Cerebellar cortex (tissue), 1 donor: ENCODE data around the gene MCOLN3.
"Not testable (repeated sequence)": the region's sequence is repeated elsewhere in the genome, so short reads cannot be mapped to it uniquely, and the experiment has no call there.

Source experiments
- DNase-seq: peaks from one replicate; pipeline ENCODE4 v3.0.0-alpha.2; 2015; ENCODE audit warnings: low spot score

Gene MCOLN3

DNA sequence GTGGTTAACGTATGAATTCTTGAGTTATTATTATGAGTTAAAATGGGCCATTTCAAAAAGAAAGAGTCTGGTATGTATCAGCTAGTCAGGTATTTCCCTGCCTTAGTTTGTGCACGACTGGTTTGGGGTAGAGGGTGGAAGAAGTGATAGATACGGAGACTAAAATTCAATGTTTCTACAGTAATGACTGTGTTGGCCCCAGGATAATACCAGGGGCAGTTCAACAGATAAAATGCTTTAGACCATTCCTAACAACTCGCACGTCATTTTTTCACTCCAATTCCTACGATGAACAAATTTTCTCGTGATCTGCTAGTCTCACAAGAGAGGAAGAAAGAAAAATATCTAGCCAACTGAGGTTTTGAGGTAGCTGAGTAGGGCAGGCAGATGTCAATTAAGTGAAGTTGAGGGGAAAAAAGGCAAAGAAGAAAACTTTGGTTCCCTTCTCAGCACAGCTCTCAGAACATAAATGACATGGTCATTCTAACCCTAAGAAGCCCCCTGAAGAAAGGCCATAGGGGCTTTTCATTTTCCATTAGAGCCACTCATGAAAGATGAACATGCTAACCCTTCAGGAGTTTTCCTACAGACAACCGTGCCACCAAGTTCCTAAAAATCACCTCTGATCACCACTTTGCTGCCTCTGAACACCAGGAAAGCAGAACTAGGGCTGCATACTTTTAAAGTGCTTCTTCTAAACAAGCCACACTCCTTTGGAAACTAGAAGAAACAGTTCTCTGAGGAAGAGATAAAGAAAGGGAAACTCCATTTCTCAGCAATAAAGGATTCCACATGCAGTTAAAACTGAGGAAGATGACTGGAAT is 57.0 kb downstream of the MCOLN3 start:
- DNase-seq, result no peak

DNA sequence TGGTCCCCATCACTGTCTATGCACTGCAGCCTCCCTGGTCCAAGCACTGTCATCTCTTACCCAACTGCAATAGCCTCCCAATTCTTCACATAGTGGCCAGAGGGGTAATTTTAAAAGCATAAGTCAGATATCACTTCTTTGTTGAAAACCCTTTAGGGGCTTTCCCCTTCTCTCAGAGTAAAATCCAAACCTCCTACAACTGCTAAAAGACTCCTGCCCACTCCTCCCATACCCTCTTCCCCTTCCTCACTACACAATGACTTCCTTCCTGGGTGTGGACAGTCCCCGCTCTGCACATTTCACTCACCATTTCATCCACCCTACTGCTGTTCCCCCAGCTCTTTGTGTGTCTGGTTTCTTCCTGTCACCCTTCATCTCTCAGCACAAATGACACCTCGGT is 59.7 kb downstream of the MCOLN3 start:
- DNase-seq, result no peak

DNA sequence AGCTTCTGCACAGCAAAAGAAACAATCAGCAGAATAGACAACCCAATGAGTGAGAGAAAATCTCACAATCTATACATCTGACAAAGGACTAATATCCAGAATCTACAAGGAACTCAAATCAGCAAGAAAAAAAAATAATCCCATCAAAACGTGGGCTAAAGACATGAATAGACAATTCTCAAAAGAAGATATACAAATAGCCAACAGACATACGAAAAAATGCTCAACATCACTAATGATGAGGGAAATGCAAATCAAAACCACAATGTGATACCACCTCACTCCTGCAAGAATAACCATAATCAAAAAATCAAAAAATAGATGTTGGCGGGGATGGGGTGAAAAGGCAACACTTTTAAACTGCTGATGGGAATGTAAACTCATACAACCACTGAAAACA is 61.7 kb downstream of the MCOLN3 start:
- not testable (repeated sequence) for DNase-seq

DNA sequence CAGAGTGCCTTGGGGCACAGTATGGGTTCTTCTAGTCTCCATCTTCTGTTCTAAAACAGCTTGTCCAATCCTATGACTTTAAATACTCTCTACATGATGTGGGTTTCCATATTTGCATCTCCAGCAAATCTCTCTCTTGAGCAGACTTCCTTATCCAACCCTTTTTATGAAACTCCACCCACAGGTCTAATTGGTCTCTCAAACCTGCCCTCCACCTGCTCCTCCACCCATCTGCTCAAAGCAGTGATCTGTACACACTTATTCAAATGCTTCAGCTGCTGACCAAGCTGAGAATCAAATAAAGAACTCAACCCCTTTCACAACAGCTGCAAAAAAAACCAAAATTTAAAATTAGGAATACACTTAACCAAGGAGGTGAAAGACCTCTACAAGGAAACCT is 62.9 kb downstream of the MCOLN3 start:
- DNase-seq, result no peak

DNA sequence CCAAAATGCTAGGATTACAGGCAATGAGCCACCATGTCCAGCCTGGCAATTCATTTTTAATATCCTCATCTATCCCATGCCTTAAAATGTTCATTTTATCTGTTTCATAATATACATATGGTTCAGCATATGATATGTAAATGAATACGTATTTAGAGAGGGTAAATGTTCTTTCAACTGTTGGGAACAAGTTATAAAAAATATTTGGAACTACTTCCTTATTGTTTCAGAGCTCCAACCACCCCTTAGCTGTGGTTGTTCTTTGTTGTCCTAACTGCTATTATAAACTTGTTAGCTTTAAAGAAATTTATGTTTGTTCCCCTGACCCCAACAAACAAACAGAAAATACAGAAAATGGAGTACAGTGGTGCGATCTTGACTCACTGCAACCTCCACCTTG is 65.9 kb downstream of the MCOLN3 start:
- no peak for DNase-seq

DNA sequence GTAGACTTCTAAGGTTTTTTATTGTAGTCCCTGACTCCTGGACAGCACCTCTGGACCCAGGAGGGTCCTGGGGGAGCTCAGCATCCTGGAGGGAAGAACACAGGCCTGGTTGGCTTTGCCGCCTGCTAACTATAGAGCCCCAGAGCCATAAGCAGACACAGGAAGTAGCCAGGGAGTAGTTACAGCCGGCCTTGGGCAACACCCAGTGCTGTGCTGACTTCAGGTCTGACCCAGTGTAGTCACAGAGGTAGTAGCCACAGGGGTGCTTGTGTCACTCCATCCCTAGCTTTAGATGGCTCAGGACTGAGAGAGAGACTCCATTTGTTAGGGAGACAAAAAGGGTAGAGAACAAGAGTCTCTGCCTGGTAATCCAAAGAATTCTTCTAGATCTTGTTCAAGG is 73.3 kb downstream of the MCOLN3 start:
- no peak for DNase-seq

DNA sequence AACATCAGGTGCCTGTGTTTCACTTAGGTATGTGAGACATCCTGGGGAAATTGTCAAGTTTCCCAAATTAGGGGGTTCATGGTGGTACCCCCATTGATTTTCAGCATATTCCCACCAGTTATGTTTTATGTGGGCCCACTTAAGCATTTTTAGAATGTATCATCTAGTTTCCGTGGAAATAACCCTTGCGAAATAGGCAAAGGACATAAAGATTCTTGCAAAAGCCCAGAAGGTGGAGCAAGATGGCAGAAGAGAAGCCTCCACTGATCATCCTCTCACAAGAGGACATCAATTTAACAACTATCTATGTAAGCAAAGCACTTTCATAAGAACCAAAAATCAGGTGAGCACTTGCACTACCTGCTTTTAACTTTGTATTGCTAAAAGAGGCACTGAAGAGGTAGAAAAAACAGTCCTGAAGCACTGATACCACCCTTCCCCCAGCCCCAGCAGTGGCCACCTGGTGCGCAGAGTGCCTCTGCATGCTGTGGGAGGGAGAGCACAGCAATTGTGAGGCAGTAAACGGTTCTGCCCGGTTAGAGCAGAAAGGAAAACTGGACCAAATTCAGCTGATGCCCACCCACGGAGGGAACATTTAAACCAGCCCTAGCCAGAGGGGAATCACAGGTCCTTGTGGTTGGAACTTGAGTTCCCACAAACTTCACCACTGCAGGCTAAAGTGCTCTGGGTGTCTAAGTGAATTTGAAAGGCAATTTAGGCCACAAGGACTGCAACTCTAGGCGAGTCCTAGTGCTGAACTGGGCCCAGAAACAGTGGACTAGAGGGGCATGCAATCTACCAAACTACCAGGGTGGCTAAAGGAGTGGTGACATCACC is 74.6 kb downstream of the MCOLN3 start:
- DNase-seq, result no peak

DNA sequence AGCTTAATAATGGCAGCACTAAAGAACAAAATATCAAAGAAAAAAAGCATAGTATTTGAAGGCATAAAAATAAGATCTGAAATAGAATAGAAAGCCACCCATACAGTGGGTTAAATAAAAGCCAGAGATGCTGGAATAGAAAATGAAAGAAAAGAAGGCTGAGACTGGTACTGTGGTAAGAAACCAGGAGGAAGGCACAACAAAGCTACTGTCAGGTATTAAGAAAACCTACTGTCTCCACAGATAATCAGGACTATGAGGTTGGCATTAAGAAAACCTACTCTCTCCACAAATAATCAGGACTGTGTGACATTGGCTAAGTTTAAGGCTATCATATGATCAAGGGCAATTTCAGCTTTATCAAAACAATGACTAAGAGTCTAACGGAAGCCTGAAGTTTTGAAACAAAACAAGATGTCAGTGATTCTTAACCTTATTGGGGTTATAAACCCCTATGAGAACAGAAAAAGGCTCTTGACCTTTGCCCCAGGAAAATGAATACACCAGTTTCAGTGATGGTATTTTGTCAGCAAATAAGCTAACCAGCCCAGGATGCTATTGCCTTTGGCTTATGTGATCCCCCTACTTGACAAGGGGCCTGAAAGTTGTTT is 75.8 kb downstream of the MCOLN3 start:
- no peak for DNase-seq

DNA sequence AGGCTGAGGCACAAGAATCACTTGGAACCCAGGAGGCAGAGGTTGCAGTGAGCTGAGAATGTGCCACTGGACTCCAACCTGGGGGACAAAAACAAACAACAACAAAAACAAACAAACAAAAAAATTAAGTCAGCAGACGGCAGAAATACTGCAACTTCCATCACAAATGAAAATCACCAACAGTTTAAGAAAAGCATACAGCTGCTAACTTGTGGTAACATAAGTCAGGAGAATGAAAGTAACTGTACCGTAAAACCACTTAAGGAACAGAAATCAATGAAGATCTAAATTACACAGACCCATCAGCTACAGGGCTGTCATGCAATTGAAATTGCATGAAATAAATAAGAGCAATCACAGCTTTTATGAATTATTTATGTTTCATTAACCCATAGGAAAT is 76.3 kb downstream of the MCOLN3 start:
- DNase-seq, result no peak

DNA sequence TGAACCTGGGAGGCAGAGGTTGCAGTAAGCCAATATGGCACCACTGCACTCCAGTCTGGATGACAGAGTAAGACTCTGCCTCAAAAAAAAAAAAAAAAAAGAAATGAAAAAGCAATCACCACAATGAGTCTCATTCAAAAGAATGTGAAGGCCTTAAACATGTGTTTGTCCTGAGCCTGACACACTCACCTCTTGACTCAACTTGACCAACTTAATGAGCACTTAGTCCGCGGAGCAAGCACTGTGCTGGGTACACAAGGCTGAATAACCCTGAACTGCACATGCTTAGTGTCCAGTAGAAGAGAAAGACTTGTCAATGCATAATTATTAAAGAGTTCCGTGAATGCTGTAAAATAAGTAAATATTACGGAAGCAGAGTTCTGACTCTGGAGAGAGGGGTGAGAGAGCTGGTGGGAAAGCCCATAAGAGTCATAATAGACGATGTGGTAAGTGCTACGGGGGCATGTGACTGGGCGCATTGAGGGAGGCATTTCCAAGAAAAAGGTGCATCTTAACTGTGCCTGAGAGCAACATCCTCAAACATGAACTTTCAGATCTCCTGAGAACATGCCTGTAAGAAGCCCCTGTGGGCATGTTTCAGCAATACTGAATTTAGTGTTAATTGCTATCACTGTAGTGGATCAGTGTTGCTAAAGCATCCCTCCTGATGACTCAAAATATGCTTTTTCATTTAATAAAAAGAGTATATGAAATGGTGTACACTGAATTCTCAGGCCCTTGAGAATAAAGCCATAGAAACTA is 78.6 kb downstream of the MCOLN3 start:
- DNase-seq, result no peak

DNA sequence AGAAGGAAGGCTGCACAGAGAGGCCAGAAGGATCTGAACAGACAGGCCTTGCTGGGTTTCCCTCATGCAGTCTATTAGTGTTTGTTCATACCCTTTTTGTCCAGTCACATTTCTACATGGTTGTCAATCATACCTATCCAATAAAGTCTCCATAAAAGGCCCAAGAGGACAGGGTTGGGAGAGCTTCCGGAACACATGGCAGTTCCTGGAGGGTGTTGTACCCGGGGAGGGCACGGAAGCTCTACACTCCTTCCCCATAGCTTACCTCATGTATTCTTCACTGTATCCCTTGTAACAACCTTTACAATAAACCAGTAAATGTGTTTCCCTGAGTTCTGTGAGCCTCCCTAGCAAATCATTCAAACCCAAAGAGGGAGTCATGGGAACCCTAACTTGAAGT is 79.4 kb downstream of the MCOLN3 start:
- DNase-seq, result no peak

DNA sequence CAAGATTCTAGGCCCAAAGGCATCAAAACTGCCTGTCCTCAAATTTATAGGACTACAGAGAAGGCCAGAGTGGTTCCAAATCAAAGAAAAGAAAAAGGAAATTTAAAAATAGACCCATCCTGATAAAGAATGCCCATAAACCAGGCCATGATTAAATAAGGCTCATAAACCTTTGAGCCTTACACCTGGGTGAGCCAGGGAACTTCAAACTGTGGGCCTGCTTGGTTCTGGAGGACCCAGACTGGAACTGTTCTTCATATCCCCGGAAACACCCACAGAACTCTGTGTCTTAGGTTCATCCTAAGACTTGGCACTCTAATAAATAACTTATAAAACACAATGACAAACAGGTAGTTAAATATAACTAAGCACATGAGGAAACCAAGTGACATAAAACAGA is 80.2 kb downstream of the MCOLN3 start:
- DNase-seq, result no peak
